ENCODE results near the gene PPP3R1.

- TF ChIP-seq, protein P1, sequence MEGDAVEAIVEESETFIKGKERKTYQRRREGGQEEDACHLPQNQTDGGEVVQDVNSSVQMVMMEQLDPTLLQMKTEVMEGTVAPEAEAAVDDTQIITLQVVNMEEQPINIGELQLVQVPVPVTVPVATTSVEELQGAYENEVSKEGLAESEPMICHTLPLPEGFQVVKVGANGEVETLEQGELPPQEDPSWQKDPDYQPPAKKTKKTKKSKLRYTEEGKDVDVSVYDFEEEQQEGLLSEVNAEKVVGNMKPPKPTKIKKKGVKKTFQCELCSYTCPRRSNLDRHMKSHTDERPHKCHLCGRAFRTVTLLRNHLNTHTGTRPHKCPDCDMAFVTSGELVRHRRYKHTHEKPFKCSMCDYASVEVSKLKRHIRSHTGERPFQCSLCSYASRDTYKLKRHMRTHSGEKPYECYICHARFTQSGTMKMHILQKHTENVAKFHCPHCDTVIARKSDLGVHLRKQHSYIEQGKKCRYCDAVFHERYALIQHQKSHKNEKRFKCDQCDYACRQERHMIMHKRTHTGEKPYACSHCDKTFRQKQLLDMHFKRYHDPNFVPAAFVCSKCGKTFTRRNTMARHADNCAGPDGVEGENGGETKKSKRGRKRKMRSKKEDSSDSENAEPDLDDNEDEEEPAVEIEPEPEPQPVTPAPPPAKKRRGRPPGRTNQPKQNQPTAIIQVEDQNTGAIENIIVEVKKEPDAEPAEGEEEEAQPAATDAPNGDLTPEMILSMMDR (IDR thresholded peaks at IDR 0.05): no peak
- no peak for TF ChIP-seq EP300 (IDR thresholded peaks at IDR 0.05)
These were observed 38.0 kb downstream of the PPP3R1 start for GRCh38 chr2:68214381-68214780.

Measured in tibial nerve (tissue), 4 donors.